K562 (cell line): ENCODE data around the gene C1orf56. TPM values are rescaled to one million over a fixed set of nuclear protein-coding genes. Genes with fewer than 3 reads are reported as not detected.

Experiments
- BHLHE40 ChIP-seq: IDR thresholded peaks from 2 replicates; pipeline ENCODE4 v1.6.1; 2011; ENCODE audit warnings: low read length, improper control_type of control experiment
- BRD9 ChIP-seq: fragments of 450-650 bp; IDR thresholded peaks from 2 replicates; pipeline ENCODE4 v1.6.1; 2018; ENCODE audit warnings: low read depth; ENCODE audit not compliant: partially characterized antibody
- C11orf30 ChIP-seq: fragments of 450-650 bp; IDR thresholded peaks from 2 replicates; pipeline ENCODE4 v1.6.1; 2016; ENCODE audit warnings: low read depth, mild to moderate bottlenecking
- CHD1 ChIP-seq: fragments of 200-600 bp; sonication (generic); IDR thresholded peaks from one replicate; pipeline ENCODE4 v1.6.1; 2012; ENCODE audit warnings: mild to moderate bottlenecking, moderate library complexity, low read length, inconsistent platforms
- DPF2 ChIP-seq: fragments of 450-650 bp; IDR thresholded peaks from 2 replicates; pipeline ENCODE4 v1.6.1; 2016
- HMG20A ChIP-seq: fragments of 450-650 bp; formaldehyde crosslinking; conservative IDR thresholded peaks from 2 replicates; pipeline ENCODE4 v1.4.0; 2020; ENCODE audit warnings: mild to moderate bottlenecking, mixed read lengths
- KDM1A ChIP-seq, 2 experiments: fragments of 450-650 bp; IDR thresholded peaks; 2 replicates each; pipeline ENCODE4 v1.6.1; 2016; ENCODE audit warnings: mild to moderate bottlenecking in 2 of 2
- MAFF ChIP-seq: IDR thresholded peaks from 2 replicates; pipeline ENCODE4 v1.6.1; 2012; ENCODE audit warnings: low read length, improper control_type of control experiment
- NCOA2 ChIP-seq, 2 experiments: fragments of 450-650 bp; IDR thresholded peaks; 2 replicates each; pipeline ENCODE4 v1.6.1; 2018; ENCODE audit warnings: mild to moderate bottlenecking in 2 of 2, moderate library complexity in 1 of 2; ENCODE audit not compliant: partially characterized antibody in 2 of 2
- NR2C1 ChIP-seq, 2 experiments: fragments of 450-650 bp; IDR thresholded peaks; 2 replicates each; pipeline ENCODE4 v1.6.1; 2017; ENCODE audit warnings: mild to moderate bottlenecking in 2 of 2, antibody characterized with exemption in 1 of 2, inconsistent platforms in 1 of 2, missing compliant biosample characterization in 1 of 2, missing genetic modification characterization in 1 of 2
- RHOXF2B ChIP-seq: fragments of 250-450 bp; sonication (Bioruptor Pico); conservative IDR thresholded peaks from 2 replicates; pipeline ENCODE4 v1.5.1; 2021
- polyA plus RNA-seq, 8 experiments: library from polyadenylated mRNA; depleted of rRNA in 4 of 8; stranded (reverse) in 5 of 8; unstranded in 3 of 8; fragments of >200 nt; fragmentation: Nextera tagmentation in 2 of 8; fragmentation: Illumina TruSeq in 1 of 8; extraction: Ambion mirVana in 2 of 8; extraction: Trizol in 1 of 8; gene quantifications; 2 replicates each; pipeline versions ENCODE4 v1.2.1 to v1.2.3, GENCODE V29; 2011 to 2014; ENCODE audit warnings: inconsistent platforms in 1 of 8, missing spikeins in 1 of 8
- total RNA-seq, 7 experiments: library from RNA; depleted of rRNA in 6 of 7; stranded (reverse); fragments of >200 nt in 6 of 7; fragmentation: Illumina TruSeq in 2 of 7; extraction: Trizol in 2 of 7; gene quantifications; 2 replicates each; pipeline versions ENCODE4 v1.2.1 to v1.2.3, GENCODE V29; 2011 to 2021; ENCODE audit warnings: low replicate concordance in 1 of 7
- TF ChIP-seq, protein P1 (sequence below): fragments of 450-650 bp; IDR thresholded peaks from 2 replicates; pipeline ENCODE4 v1.6.1; 2017; ENCODE audit warnings: antibody characterized with exemption, mild to moderate bottlenecking
- TF ChIP-seq, protein P2 (sequence below), 2 experiments: fragments of 450-650 bp; IDR thresholded peaks; 2 replicates each; pipeline ENCODE4 v1.6.1; 2016
- TF ChIP-seq, protein P3 (sequence below), 2 experiments: fragments of 450-650 bp; conservative IDR thresholded peaks; 2 replicates each; pipeline ENCODE4 v1.6.1; 2017; ENCODE audit warnings: mild to moderate bottlenecking in 2 of 2, moderate library complexity in 2 of 2
- TF ChIP-seq, protein P4 (sequence below), 3 experiments: IDR thresholded peaks in 2 of 3; conservative IDR thresholded peaks in 1 of 3; 2 replicates each; pipeline ENCODE4 v1.5.1; 2011 to 2012; ENCODE audit warnings: low read length in 3 of 3, mild to moderate bottlenecking in 3 of 3, control low read depth in 2 of 3, improper control_type of control experiment in 1 of 3, inconsistent platforms in 1 of 3, low read depth in 1 of 3, mixed read lengths in 1 of 3, moderate library complexity in 1 of 3; ENCODE audit not compliant: insufficient read depth in 2 of 3
- TF ChIP-seq, protein P5 (sequence below): fragments of 450-650 bp; formaldehyde crosslinking; IDR thresholded peaks from 2 replicates; pipeline ENCODE4 v1.4.0; 2020; ENCODE audit warnings: mild to moderate bottlenecking, moderate library complexity

The C1orf56 gene
- total and polyA plus RNA-seq, 9 of the 15 experiments (the other 6 are each of a cell fraction or from before 2014, with no cell fraction given), result 0.18 to 15.7 (median 1.1) TPM

DNA sequence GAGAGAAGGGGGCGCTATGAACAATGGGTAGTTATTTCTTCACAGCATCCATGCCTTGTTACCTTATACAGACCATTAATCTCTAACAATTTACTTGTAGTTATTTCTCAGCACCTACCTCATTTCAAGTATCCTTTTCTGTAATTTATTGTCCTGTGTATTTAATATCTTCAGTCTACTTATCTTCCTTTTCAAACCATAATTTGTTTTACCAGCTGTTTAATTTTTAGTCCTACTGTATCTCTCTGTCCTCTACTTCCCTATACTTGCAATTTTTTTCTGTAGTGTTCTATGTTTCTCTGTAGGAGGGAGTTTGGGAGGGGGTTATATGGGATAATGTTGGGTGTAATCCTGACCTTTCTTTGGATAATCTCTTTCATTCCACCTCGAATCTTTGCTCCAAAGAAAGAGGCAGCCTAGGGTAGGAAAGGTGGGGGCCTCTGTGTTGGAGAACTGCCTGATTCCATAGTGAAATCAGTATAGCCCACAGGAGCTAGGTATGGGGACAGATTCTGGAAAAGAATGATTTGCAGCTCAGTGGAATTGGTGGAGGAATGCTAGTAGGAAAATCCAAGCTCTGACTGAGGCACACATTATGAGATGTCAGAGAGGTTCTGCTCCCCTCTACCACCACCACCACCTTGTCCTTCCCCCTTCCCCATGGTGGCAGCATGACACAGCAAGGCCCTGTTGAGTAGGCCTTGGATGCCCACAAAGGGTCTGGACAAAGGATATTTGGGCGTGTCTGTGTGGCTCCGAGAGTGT is 13.3 kb downstream of the C1orf56 start (continued):
- TF ChIP-seq, protein P1, sequence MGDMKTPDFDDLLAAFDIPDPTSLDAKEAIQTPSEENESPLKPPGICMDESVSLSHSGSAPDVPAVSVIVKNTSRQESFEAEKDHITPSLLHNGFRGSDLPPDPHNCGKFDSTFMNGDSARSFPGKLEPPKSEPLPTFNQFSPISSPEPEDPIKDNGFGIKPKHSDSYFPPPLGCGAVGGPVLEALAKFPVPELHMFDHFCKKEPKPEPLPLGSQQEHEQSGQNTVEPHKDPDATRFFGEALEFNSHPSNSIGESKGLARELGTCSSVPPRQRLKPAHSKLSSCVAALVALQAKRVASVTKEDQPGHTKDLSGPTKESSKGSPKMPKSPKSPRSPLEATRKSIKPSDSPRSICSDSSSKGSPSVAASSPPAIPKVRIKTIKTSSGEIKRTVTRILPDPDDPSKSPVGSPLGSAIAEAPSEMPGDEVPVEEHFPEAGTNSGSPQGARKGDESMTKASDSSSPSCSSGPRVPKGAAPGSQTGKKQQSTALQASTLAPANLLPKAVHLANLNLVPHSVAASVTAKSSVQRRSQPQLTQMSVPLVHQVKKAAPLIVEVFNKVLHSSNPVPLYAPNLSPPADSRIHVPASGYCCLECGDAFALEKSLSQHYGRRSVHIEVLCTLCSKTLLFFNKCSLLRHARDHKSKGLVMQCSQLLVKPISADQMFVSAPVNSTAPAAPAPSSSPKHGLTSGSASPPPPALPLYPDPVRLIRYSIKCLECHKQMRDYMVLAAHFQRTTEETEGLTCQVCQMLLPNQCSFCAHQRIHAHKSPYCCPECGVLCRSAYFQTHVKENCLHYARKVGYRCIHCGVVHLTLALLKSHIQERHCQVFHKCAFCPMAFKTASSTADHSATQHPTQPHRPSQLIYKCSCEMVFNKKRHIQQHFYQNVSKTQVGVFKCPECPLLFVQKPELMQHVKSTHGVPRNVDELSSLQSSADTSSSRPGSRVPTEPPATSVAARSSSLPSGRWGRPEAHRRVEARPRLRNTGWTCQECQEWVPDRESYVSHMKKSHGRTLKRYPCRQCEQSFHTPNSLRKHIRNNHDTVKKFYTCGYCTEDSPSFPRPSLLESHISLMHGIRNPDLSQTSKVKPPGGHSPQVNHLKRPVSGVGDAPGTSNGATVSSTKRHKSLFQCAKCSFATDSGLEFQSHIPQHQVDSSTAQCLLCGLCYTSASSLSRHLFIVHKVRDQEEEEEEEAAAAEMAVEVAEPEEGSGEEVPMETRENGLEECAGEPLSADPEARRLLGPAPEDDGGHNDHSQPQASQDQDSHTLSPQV, result peak; percentile 65; the same call in 1 of the 2 replicates
- TF ChIP-seq C11orf30, result peak; percentile 57
- TF ChIP-seq RHOXF2B (CRISPR knock-in tag), result no peak
- TF ChIP-seq NR2C1 (IDR thresholded peaks at IDR 0.05), result no peak
- no peak for TF ChIP-seq NR2C1 (tag; IDR thresholded peaks at IDR 0.05)
- TF ChIP-seq, protein P2, sequence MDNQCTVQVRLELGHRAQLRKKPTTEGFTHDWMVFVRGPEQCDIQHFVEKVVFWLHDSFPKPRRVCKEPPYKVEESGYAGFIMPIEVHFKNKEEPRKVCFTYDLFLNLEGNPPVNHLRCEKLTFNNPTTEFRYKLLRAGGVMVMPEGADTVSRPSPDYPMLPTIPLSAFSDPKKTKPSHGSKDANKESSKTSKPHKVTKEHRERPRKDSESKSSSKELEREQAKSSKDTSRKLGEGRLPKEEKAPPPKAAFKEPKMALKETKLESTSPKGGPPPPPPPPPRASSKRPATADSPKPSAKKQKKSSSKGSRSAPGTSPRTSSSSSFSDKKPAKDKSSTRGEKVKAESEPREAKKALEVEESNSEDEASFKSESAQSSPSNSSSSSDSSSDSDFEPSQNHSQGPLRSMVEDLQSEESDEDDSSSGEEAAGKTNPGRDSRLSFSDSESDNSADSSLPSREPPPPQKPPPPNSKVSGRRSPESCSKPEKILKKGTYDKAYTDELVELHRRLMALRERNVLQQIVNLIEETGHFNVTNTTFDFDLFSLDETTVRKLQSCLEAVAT (IDR thresholded peaks at IDR 0.05), result peak in 1 of 2 experiments; percentile 60; a peak in 3 of 4 replicates
- TF ChIP-seq HMG20A, result no peak
- 0 out of 2 replicates have a peak, but pooled peaks have one; percentile 30 for TF ChIP-seq MAFF
- TF ChIP-seq, protein P3, sequence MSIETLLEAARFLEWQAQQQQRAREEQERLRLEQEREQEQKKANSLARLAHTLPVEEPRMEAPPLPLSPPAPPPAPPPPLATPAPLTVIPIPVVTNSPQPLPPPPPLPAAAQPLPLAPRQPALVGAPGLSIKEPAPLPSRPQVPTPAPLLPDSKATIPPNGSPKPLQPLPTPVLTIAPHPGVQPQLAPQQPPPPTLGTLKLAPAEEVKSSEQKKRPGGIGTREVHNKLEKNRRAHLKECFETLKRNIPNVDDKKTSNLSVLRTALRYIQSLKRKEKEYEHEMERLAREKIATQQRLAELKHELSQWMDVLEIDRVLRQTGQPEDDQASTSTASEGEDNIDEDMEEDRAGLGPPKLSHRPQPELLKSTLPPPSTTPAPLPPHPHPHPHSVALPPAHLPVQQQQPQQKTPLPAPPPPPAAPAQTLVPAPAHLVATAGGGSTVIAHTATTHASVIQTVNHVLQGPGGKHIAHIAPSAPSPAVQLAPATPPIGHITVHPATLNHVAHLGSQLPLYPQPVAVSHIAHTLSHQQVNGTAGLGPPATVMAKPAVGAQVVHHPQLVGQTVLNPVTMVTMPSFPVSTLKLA (conservative IDR thresholded peaks at IDR 0.05), result 0 out of 4 replicates have a peak, but pooled peaks of 1 of the 2 experiments have one; percentile 23
- no peak for TF ChIP-seq BHLHE40
- TF ChIP-seq, protein P4, sequence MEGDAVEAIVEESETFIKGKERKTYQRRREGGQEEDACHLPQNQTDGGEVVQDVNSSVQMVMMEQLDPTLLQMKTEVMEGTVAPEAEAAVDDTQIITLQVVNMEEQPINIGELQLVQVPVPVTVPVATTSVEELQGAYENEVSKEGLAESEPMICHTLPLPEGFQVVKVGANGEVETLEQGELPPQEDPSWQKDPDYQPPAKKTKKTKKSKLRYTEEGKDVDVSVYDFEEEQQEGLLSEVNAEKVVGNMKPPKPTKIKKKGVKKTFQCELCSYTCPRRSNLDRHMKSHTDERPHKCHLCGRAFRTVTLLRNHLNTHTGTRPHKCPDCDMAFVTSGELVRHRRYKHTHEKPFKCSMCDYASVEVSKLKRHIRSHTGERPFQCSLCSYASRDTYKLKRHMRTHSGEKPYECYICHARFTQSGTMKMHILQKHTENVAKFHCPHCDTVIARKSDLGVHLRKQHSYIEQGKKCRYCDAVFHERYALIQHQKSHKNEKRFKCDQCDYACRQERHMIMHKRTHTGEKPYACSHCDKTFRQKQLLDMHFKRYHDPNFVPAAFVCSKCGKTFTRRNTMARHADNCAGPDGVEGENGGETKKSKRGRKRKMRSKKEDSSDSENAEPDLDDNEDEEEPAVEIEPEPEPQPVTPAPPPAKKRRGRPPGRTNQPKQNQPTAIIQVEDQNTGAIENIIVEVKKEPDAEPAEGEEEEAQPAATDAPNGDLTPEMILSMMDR (IDR thresholded peaks at IDR 0.05 in 2 of 3, conservative IDR thresholded peaks at IDR 0.05 in 1 of 3; ENCODE audit: insufficient read depth in 2 of 3, low read depth in 1 of 3, low read length in 3 of 3), result 0 out of 6 replicates have a peak, but pooled peaks of 1 of the 3 experiments have one; percentile 12
- TF ChIP-seq CHD1, result no peak
- peak; percentile 38; the same call in 1 of the 2 replicates for TF ChIP-seq DPF2
- peak in 1 of 2 experiments; percentile 43 for TF ChIP-seq NCOA2 (IDR thresholded peaks at IDR 0.05; ENCODE audit: partially characterized antibody in 2 of 2)
- TF ChIP-seq, protein P5, sequence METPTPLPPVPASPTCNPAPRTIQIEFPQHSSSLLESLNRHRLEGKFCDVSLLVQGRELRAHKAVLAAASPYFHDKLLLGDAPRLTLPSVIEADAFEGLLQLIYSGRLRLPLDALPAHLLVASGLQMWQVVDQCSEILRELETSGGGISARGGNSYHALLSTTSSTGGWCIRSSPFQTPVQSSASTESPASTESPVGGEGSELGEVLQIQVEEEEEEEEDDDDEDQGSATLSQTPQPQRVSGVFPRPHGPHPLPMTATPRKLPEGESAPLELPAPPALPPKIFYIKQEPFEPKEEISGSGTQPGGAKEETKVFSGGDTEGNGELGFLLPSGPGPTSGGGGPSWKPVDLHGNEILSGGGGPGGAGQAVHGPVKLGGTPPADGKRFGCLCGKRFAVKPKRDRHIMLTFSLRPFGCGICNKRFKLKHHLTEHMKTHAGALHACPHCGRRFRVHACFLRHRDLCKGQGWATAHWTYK, result no peak
- TF ChIP-seq KDM1A (IDR thresholded peaks at IDR 0.05), result 0 out of 4 replicates have a peak, but pooled peaks of 1 of the 2 experiments have one; percentile 6
- TF ChIP-seq BRD9, result peak; percentile 81
